GM12878 (cell line): ENCODE results near the gene ARF5. TPM values are rescaled to one million over a fixed set of nuclear protein-coding genes. Genes with fewer than 3 reads are reported as not detected.

Experiments
- ATAC-seq: fragments of 200-7000 bp; cut with Tn5 transposase; 3 replicates; pipeline ENCODE4 v1.9.1; 2020; ENCODE audit warnings: mild to moderate bottlenecking, moderate library complexity
- BruUV-seq: library from RNA; stranded (reverse); fragments of 400-500 nt; replicated peaks from 2 replicates; lab custom pipeline; 2021; lab: Mats Ljungman, UMichigan
- CTCF ChIA-PET: fragments of 300-600 bp; sonication (Branson Sonifier 250); formaldehyde crosslinking; extraction: SDS; loops from one replicate; lab custom pipeline; 2021; ENCODE audit warnings: inconsistent platforms; lab: Yijun Ruan, JAX
- POLR2A ChIA-PET: fragments of 350-600 bp; formaldehyde crosslinking; extraction: SDS; loops from one replicate; lab custom pipeline; 2021; ENCODE audit warnings: inconsistent platforms; lab: Charles Lee
- RAD21 ChIA-PET: fragments of 300-600 bp; sonication (Branson Sonifier 250); formaldehyde crosslinking; loops from one replicate; lab custom pipeline; 2023; ENCODE audit warnings: antibody characterized with exemption; ENCODE audit not compliant: unreplicated experiment; lab: Charles Lee
- SMC1A ChIA-PET: fragments of 300-600 bp; sonication (Branson Sonifier 250); formaldehyde crosslinking; loops from one replicate; lab custom pipeline; 2023; ENCODE audit not compliant: unreplicated experiment, uncharacterized antibody; lab: Charles Lee
- DNase-seq: peaks from one replicate; pipeline ENCODE4 v3.0.0-alpha.2; 2011; ENCODE audit warnings: low read depth, low spot score
- FAIRE-seq: peaks from 3 replicates; lab custom pipeline; 2011; peaks lifted over from hg19 to GRCh38; lab: Jason Lieb, UNC
- H2AFZ ChIP-seq: 2 replicates; pipeline ENCODE4 v1.6.0; 2011; ENCODE audit warnings: low read depth, low read length, control low read depth; ENCODE audit not compliant: control insufficient read depth
- H3K27ac ChIP-seq: 2 replicates; pipeline ENCODE4 v1.5.1; 2011; ENCODE audit warnings: control low read depth; ENCODE audit not compliant: control insufficient read depth, insufficient read depth
- H3K27me3 ChIP-seq, 2 experiments: replicated peaks in 1 of 2; 2 replicates each; pipeline versions ENCODE4 v1.6.0 to v1.6.1; 2011; ENCODE audit warnings: low read length in 1 of 2; ENCODE audit not compliant: control insufficient read depth in 2 of 2, insufficient read depth in 2 of 2
- H3K36me3 ChIP-seq, 2 experiments: 2 replicates each; pipeline ENCODE4 v1.5.1; 2011; ENCODE audit warnings: low read length in 1 of 2; ENCODE audit not compliant: control insufficient read depth in 2 of 2, insufficient read depth in 2 of 2
- H3K4me1 ChIP-seq: 2 replicates; pipeline ENCODE4 v1.6.1; 2011; ENCODE audit warnings: mild to moderate bottlenecking, low read length, moderate library complexity, mixed read lengths; ENCODE audit not compliant: control insufficient read depth, insufficient read depth
- H3K4me2 ChIP-seq: 2 replicates; pipeline ENCODE4 v1.6.0; 2011; ENCODE audit warnings: control low read depth; ENCODE audit not compliant: control insufficient read depth, insufficient read depth
- H3K4me3 ChIP-seq: fragments of 200-600 bp; sonication (generic); 2 replicates; pipeline ENCODE4 v1.5.1; 2016
- H3K79me2 ChIP-seq: 2 replicates; pipeline ENCODE4 v1.6.0; 2011; ENCODE audit warnings: low read length; ENCODE audit not compliant: control insufficient read depth, insufficient read depth
- H3K9ac ChIP-seq: 2 replicates; pipeline ENCODE4 v1.8.0; 2011; ENCODE audit warnings: low read length, control low read depth, mixed read lengths; ENCODE audit not compliant: control insufficient read depth, insufficient read depth
- H3K9me3 ChIP-seq: replicated peaks from 3 replicates; pipeline ENCODE4 v1.5.1; 2011; ENCODE audit warnings: mild to moderate bottlenecking, low read length; ENCODE audit not compliant: control insufficient read depth, insufficient read depth
- H4K20me1 ChIP-seq: 2 replicates; pipeline ENCODE4 v1.6.0; 2011; ENCODE audit not compliant: control insufficient read depth, insufficient read depth
- ATF7 ChIP-seq: fragments of 450-650 bp; IDR thresholded peaks from 2 replicates; pipeline ENCODE4 v1.6.1; 2016; ENCODE audit warnings: low read depth, mild to moderate bottlenecking
- CHD1 ChIP-seq: IDR thresholded peaks from 2 replicates; pipeline ENCODE4 v1.6.1; 2012; ENCODE audit warnings: low read depth, low read length, improper control_type of control experiment
- ESRRA ChIP-seq: IDR thresholded peaks from 2 replicates; pipeline ENCODE4 v1.6.1; 2012; ENCODE audit warnings: mild to moderate bottlenecking, low read length, improper control_type of control experiment
- KDM1A ChIP-seq: fragments of 200-600 bp; sonication (generic); IDR thresholded peaks from 2 replicates; pipeline ENCODE4 v1.6.1; 2016; ENCODE audit warnings: borderline replicate concordance
- MTA2 ChIP-seq: fragments of 450-650 bp; IDR thresholded peaks from 2 replicates; pipeline ENCODE4 v1.6.1; 2016; ENCODE audit warnings: low read depth, mild to moderate bottlenecking, moderate library complexity
- MXI1 ChIP-seq: fragments of 150-350 bp; IDR thresholded peaks from 2 replicates; pipeline ENCODE4 v1.6.1; 2011; ENCODE audit warnings: low read depth, mild to moderate bottlenecking, inconsistent platforms, low read length, improper control_type of control experiment
- NFXL1 ChIP-seq: fragments of 450-650 bp; IDR thresholded peaks from 2 replicates; pipeline ENCODE4 v1.6.1; 2017; ENCODE audit warnings: antibody characterized with exemption, mild to moderate bottlenecking, borderline replicate concordance
- NKRF ChIP-seq: fragments of 450-650 bp; conservative IDR thresholded peaks from 2 replicates; pipeline ENCODE4 v1.6.1; 2017; ENCODE audit warnings: mild to moderate bottlenecking, moderate library complexity
- NR2C1 ChIP-seq: fragments of 450-650 bp; IDR thresholded peaks from 2 replicates; pipeline ENCODE4 v1.6.1; 2017; ENCODE audit warnings: antibody characterized with exemption, mild to moderate bottlenecking, moderate library complexity
- PAX5 ChIP-seq: IDR thresholded peaks from 2 replicates; pipeline ENCODE4 v1.6.1; 2011; ENCODE audit warnings: low read depth, low read length, borderline replicate concordance
- POLR2AphosphoS5 ChIP-seq: IDR thresholded peaks from 2 replicates; pipeline ENCODE4 v1.6.1; 2011; ENCODE audit warnings: mild to moderate bottlenecking, low read length, inconsistent platforms
- RAD51 ChIP-seq: fragments of 450-650 bp; IDR thresholded peaks from 2 replicates; pipeline ENCODE4 v1.6.1; 2016; ENCODE audit warnings: moderate library complexity, mild to moderate bottlenecking, inconsistent platforms
- SIX5 ChIP-seq: IDR thresholded peaks from 2 replicates; pipeline ENCODE4 v1.6.1; 2011; ENCODE audit warnings: mild to moderate bottlenecking, low read depth, low read length, moderate library complexity; ENCODE audit not compliant: severe bottlenecking
- SMARCA5 ChIP-seq: fragments of 450-650 bp; IDR thresholded peaks from 2 replicates; pipeline ENCODE4 v1.6.1; 2017; ENCODE audit warnings: mild to moderate bottlenecking
- TBL1XR1 ChIP-seq: IDR thresholded peaks from 2 replicates; pipeline ENCODE4 v1.6.1; 2012; ENCODE audit warnings: low read depth, low read length, improper control_type of control experiment
- ZNF207 ChIP-seq: fragments of 450-650 bp; IDR thresholded peaks from 2 replicates; pipeline ENCODE4 v1.6.1; 2014; ENCODE audit warnings: antibody characterized with exemption, mild to moderate bottlenecking, borderline replicate concordance
- ZNF217 ChIP-seq: fragments of 450-650 bp; IDR thresholded peaks from 2 replicates; pipeline ENCODE4 v1.6.1; 2017; ENCODE audit warnings: antibody characterized with exemption, mild to moderate bottlenecking
- WGBS: methylation state at CpG from one replicate; pipeline ENCODE4 v1.1.6; 2016; ENCODE audit warnings: low lambda C conversion rate; ENCODE audit not compliant: insufficient replicate concordance, insufficient coverage; ENCODE audit errors: missing lambda C conversion rate; 5-methylcytosine and 5-hydroxymethylcytosine counted together
- in situ Hi-C: fragments of 300-500 bp; cut with MboI; formaldehyde crosslinking; loops from 9 replicates; pipeline ENCODE4 v1.14.3; 2018; ENCODE audit warnings: mixed read lengths
- intact Hi-C: fragments of 100-400 bp; cut with micrococcal nuclease; formaldehyde crosslinking; loops from one replicate; pipeline ENCODE4 v1.14.2; 2022; ENCODE audit not compliant: unreplicated experiment
- polyA plus RNA-seq, 11 experiments: library from polyadenylated mRNA; depleted of rRNA in 4 of 11; unstranded in 6 of 11; stranded (reverse) in 5 of 11; fragments of >200 nt; fragmentation: Nextera tagmentation in 4 of 11; fragmentation: Illumina TruSeq in 1 of 11; extraction: Ambion mirVana in 4 of 11; extraction: Trizol in 1 of 11; gene quantifications; 1 replicate in 1 of 11; 2 replicates in 10 of 11; pipeline versions ENCODE4 v1.2.1 to v1.2.3, GENCODE V29; 2011 to 2016; ENCODE audit warnings: inconsistent platforms in 2 of 11, missing spikeins in 2 of 11, low read depth in 1 of 11
- total RNA-seq, 4 experiments: library from RNA; depleted of rRNA in 3 of 4; stranded (reverse); fragments of >200 nt in 3 of 4; fragmentation: Illumina TruSeq in 1 of 4; extraction: Trizol in 1 of 4; gene quantifications; 2 replicates each; pipeline versions ENCODE4 v1.2.1 to v1.2.3, GENCODE V29; 2013 to 2021

Gene ARF5
- total and polyA plus RNA-seq, 10 of the 15 experiments (the other 5 are each of a cell fraction or from before 2014, with no cell fraction given) = 11.0 to 210 (median 131) TPM

GRCh38 chr7:127551941-127552340 is 36.3 kb upstream of the ARF5 start:
- in situ Hi-C loops = no loop called here
- H3K36me3 ChIP-seq = no peaks in the 10 kb centered on the region
- H3K9me3 ChIP-seq = no peaks in the 10 kb centered on the region
- no peak overlapping the region for H3K27ac ChIP-seq
- RAD21 ChIA-PET = no interaction called here
- no peak for FAIRE-seq
- 42% methylated on average over 4 of the region's 4 CpGs for WGBS
- no peak for DNase-seq
- SMC1A ChIA-PET = interaction anchor here (0.6 kb wide), 1 partner anchor 572 kb away, joined by 3 read pairs; no protein-coding TSS in a partner anchor
- no TSS peak for BruUV-seq
- TF ChIP-seq SIX5 = no peak
- TF ChIP-seq ATF7 = no peak
- no peak for TF ChIP-seq NR2C1
- no peak for TF ChIP-seq ZNF217
- no peak for TF ChIP-seq RAD51
- TF ChIP-seq NKRF = no peak
- TF ChIP-seq NFXL1 = no peak
- no peak for TF ChIP-seq SMARCA5
- no peak for TF ChIP-seq CHD1
- no peak for TF ChIP-seq MTA2
- no peak for TF ChIP-seq KDM1A
- no peak for TF ChIP-seq ZNF207
- TF ChIP-seq TBL1XR1 = no peak
- no peak for TF ChIP-seq PAX5
- TF ChIP-seq POLR2AphosphoS5 = no peak
- no peak for TF ChIP-seq ESRRA
- no peak for TF ChIP-seq MXI1
- no peak overlapping the region for H3K4me3 ChIP-seq
- intact Hi-C loops = no loop called here
- no peak overlapping the region for H3K9ac ChIP-seq
- no peaks in the 10 kb centered on the region for H3K4me1 ChIP-seq
- H4K20me1 ChIP-seq = no peaks in the 10 kb centered on the region
- no peaks in the 10 kb centered on the region for H3K27me3 ChIP-seq
- H3K79me2 ChIP-seq = no peaks in the 10 kb centered on the region
- no peak overlapping the region for H2AFZ ChIP-seq
- ATAC-seq = no peak
- H3K4me2 ChIP-seq = no peak overlapping the region
- CTCF ChIA-PET = no interaction called here
- POLR2A ChIA-PET = no interaction called here
